Right renal cortex interstitium (tissue), 3 donors: ENCODE measurements around the gene ARHGAP6. TPM values are rescaled to one million over a fixed set of nuclear protein-coding genes. Genes with fewer than 3 reads are reported as not detected.

Source experiments
- polyA plus RNA-seq, 3 donors: library from polyadenylated mRNA; unstranded; fragments of 120-200 nt; gene quantifications; one replicate each; pipeline ENCODE4 v1.2.1, GENCODE V29; 2013; ENCODE audit not compliant: insufficient read length in 3 of 3

ARHGAP6 gene
- polyA plus RNA-seq, 3 donors, result 13.7 to 15.4 (median 13.9) TPM

Other genes with a start within 250 kb of the ARHGAP6 start
- 10 to 100 TPM; 37.5 to 41.3 (median 39.2) TPM for gene MSL3, start 92.3 kb upstream of the ARHGAP6 start, polyA plus RNA-seq